WTC11 (cell line): Measurements from ENCODE around the gene KCNMA1. TPM values are rescaled to one million over a fixed set of nuclear protein-coding genes. Genes with fewer than 3 reads are reported as not detected.

Experiments
- ATAC-seq: fragments of 200-7000 bp; cut with Tn5 transposase; 2 replicates; pipeline ENCODE4 v1.10.0; 2021; ENCODE audit warnings: mild to moderate bottlenecking, moderate library complexity
- CTCF ChIA-PET: fragments of 300-600 bp; sonication (Branson Sonifier 250); formaldehyde crosslinking; loops from one replicate; lab custom pipeline; 2021; ENCODE audit warnings: antibody characterized with exemption; lab: Charles Lee
- POLR2A ChIA-PET: fragments of 350-600 bp; sonication (Branson Sonifier 250); formaldehyde crosslinking; loops from one replicate; lab custom pipeline; 2021; ENCODE audit warnings: antibody characterized with exemption; lab: Charles Lee
- DNase-seq: peaks from one replicate; pipeline ENCODE4 v3.0.0; 2021; ENCODE audit warnings: low spot score
- H3K27ac Mint-ChIP-seq: 2 replicates; pipeline ENCODE4 v1.8.0; 2021; ENCODE audit warnings: mixed read lengths
- H3K27me3 Mint-ChIP-seq: 2 replicates; pipeline ENCODE4 v1.8.0; 2021; ENCODE audit warnings: low read depth, mild to moderate bottlenecking, moderate library complexity, mixed read lengths
- H3K36me3 Mint-ChIP-seq: 2 replicates; pipeline ENCODE4 v1.8.0; 2021; ENCODE audit warnings: mixed read lengths
- H3K4me1 Mint-ChIP-seq: 2 replicates; pipeline ENCODE4 v1.8.0; 2022; ENCODE audit warnings: mixed read lengths
- H3K4me3 Mint-ChIP-seq: 2 replicates; pipeline ENCODE4 v1.8.0; 2021; ENCODE audit warnings: mild to moderate bottlenecking, moderate library complexity, mixed read lengths
- H3K9me3 Mint-ChIP-seq: 2 replicates; pipeline ENCODE4 v1.8.0; 2021; ENCODE audit warnings: mixed read lengths
- ATF6 ChIP-seq: sonication (generic); formaldehyde crosslinking; IDR thresholded peaks from 2 replicates; pipeline ENCODE4 v1.8.1; 2023; ENCODE audit warnings: mild to moderate bottlenecking, missing genetic modification reagents
- FOXP1 ChIP-seq: sonication (generic); formaldehyde crosslinking; IDR thresholded peaks from 2 replicates; pipeline ENCODE4 v1.8.0; 2022; ENCODE audit warnings: missing genetic modification reagents, mild to moderate bottlenecking, moderate library complexity, borderline replicate concordance
- GABPB1 ChIP-seq: sonication (generic); formaldehyde crosslinking; IDR thresholded peaks from 2 replicates; pipeline ENCODE4 v1.8.1; 2023; ENCODE audit warnings: mild to moderate bottlenecking, missing genetic modification reagents
- IRF1 ChIP-seq: sonication (generic); formaldehyde crosslinking; IDR thresholded peaks from 2 replicates; pipeline ENCODE4 v1.8.0; 2023; ENCODE audit warnings: missing genetic modification reagents
- NFYB ChIP-seq: sonication (generic); formaldehyde crosslinking; conservative IDR thresholded peaks from 2 replicates; pipeline ENCODE4 v1.8.0; 2022; ENCODE audit warnings: low read depth, missing genetic modification reagents
- NR2C2 ChIP-seq: sonication (generic); formaldehyde crosslinking; IDR thresholded peaks from 2 replicates; pipeline ENCODE4 v1.8.0; 2022; ENCODE audit warnings: mild to moderate bottlenecking, missing genetic modification reagents
- NR3C1 ChIP-seq: sonication (generic); formaldehyde crosslinking; conservative IDR thresholded peaks from 2 replicates; pipeline ENCODE4 v1.8.1; 2023; ENCODE audit warnings: low read depth, mild to moderate bottlenecking, missing genetic modification reagents
- OVOL2 ChIP-seq: fragments of 250-450 bp; sonication (Bioruptor Pico); IDR thresholded peaks from 2 replicates; pipeline ENCODE4 v1.9.0; 2021; ENCODE audit warnings: mild to moderate bottlenecking, borderline replicate concordance
- PREB ChIP-seq: sonication (generic); formaldehyde crosslinking; IDR thresholded peaks from 2 replicates; pipeline ENCODE4 v1.8.1; 2022; ENCODE audit warnings: mild to moderate bottlenecking, missing genetic modification reagents, moderate library complexity, borderline replicate concordance
- PRRX2 ChIP-seq: fragments of 250-450 bp; sonication (Bioruptor Pico); IDR thresholded peaks from 2 replicates; pipeline ENCODE4 v1.8.0; 2021; ENCODE audit warnings: mild to moderate bottlenecking
- RELA ChIP-seq: sonication (generic); formaldehyde crosslinking; IDR thresholded peaks from 2 replicates; pipeline ENCODE4 v1.8.1; 2022; ENCODE audit warnings: missing genetic modification reagents, mild to moderate bottlenecking, borderline replicate concordance
- SMAD3 ChIP-seq: sonication (generic); formaldehyde crosslinking; IDR thresholded peaks from 2 replicates; pipeline ENCODE4 v1.8.0; 2022; ENCODE audit warnings: missing genetic modification reagents, mild to moderate bottlenecking, borderline replicate concordance
- ZBTB43 ChIP-seq: sonication (generic); formaldehyde crosslinking; IDR thresholded peaks from 2 replicates; pipeline ENCODE4 v1.8.1; 2023; ENCODE audit warnings: mild to moderate bottlenecking, missing genetic modification reagents
- ZNF121 ChIP-seq: sonication (generic); formaldehyde crosslinking; IDR thresholded peaks from 2 replicates; pipeline ENCODE4 v1.8.0; 2023; ENCODE audit warnings: missing genetic modification reagents
- ZNF138 ChIP-seq: sonication (generic); formaldehyde crosslinking; conservative IDR thresholded peaks from 2 replicates; pipeline ENCODE4 v1.8.1; 2022; ENCODE audit warnings: mild to moderate bottlenecking, moderate library complexity, missing genetic modification reagents
- ZNF281 ChIP-seq: sonication (generic); formaldehyde crosslinking; IDR thresholded peaks from 2 replicates; pipeline ENCODE4 v1.8.0; 2023; ENCODE audit warnings: mild to moderate bottlenecking, missing genetic modification reagents
- ZNF532 ChIP-seq: fragments of 250-450 bp; sonication (Bioruptor Pico); IDR thresholded peaks from 2 replicates; pipeline ENCODE4 v1.9.0; 2021; ENCODE audit warnings: mild to moderate bottlenecking, borderline replicate concordance
- ZSCAN18 ChIP-seq: fragments of 250-450 bp; sonication (Bioruptor Pico); IDR thresholded peaks from 2 replicates; pipeline ENCODE4 v2.1.2; 2022; ENCODE audit warnings: mild to moderate bottlenecking, moderate library complexity
- total RNA-seq: library from RNA; stranded (reverse); gene quantifications from 3 replicates; pipeline ENCODE4 v1.2.3, GENCODE V29; 2021

KCNMA1 gene
- total RNA-seq, 1 experiment from 2014 or later: 7.3 TPM

GRCh38 chr10:77463499-77463898 is 174.1 kb downstream of the KCNMA1 start (continued):
- TF ChIP-seq PREB (CRISPR knock-in tag) (no peak), ZNF121 (CRISPR knock-in tag) (no peak), IRF1 (CRISPR knock-in tag) (no peak), GABPB1 (CRISPR knock-in tag) (no peak), ZNF138 (CRISPR knock-in tag) (no peak)

- H3K27me3 Mint-ChIP-seq: no peaks in the 10 kb centered on the region
- CTCF ChIA-PET: no interaction called here
- ATAC-seq: no peak
- no peaks in the 10 kb centered on the region for H3K9me3 Mint-ChIP-seq
- no peak for TF ChIP-seq PRRX2 (CRISPR knock-in tag)
- no peak for TF ChIP-seq ZNF532
- TF ChIP-seq ZNF281 (CRISPR knock-in tag): no peak
- TF ChIP-seq NR3C1 (CRISPR knock-in tag): no peak
- TF ChIP-seq ZSCAN18: no peak
- no peak overlapping the region for H3K4me3 Mint-ChIP-seq
- no peaks in the 10 kb centered on the region for H3K36me3 Mint-ChIP-seq
- POLR2A ChIA-PET: interaction anchor here (0.5 kb wide), 1 partner anchor 173 kb away, joined by 3 read pairs; no protein-coding TSS in a partner anchor
- peak overlapping the region; percentile 2 for H3K27ac Mint-ChIP-seq
- DNase-seq: no peak
- peaks cover 14% of the 10 kb centered on the region for H3K4me1 Mint-ChIP-seq
Observed at GRCh38 chr10:77461636-77462296, 175.8 kb downstream of the KCNMA1 start.

GRCh38 chr10:77459905-77460304 is 177.7 kb downstream of the KCNMA1 start:
- Mint-ChIP-seq H3K27me3 (no peaks in the 10 kb centered on the region), H3K4me1 (peaks cover 14% of the 10 kb centered on the region), H3K9me3 (no peaks in the 10 kb centered on the region), H3K27ac (no peak overlapping the region; the same call in 1 of the 2 replicates), H3K36me3 (no peaks in the 10 kb centered on the region), H3K4me3 (no peak overlapping the region)
- ATAC-seq (no peak), DNase-seq (no peak)
- CTCF ChIA-PET: interaction anchor here (3.1 kb wide), 1 partner anchor 31 kb away, joined by 7 read pairs; no protein-coding TSS in a partner anchor
- POLR2A ChIA-PET: no interaction called here
- no peak for TF ChIP-seq FOXP1 (CRISPR knock-in tag)
- TF ChIP-seq NFYB (CRISPR knock-in tag): no peak
- TF ChIP-seq SMAD3 (CRISPR knock-in tag): no peak
- no peak for TF ChIP-seq OVOL2
- no peak for TF ChIP-seq ATF6 (CRISPR knock-in tag)
- TF ChIP-seq NR2C2 (CRISPR knock-in tag): no peak
- no peak for TF ChIP-seq RELA (CRISPR knock-in tag)
- no peak for TF ChIP-seq ZBTB43 (CRISPR knock-in tag)
